ENCODE data around the gene RPL18.
A peak's percentile ranks its signal among the peaks of the same experiment; 100 is the strongest.
"Not testable (repeated sequence)": the region's sequence is repeated elsewhere in the genome, so short reads cannot be mapped to it uniquely, and the experiment has no call there.

The RPL18 gene

DNA sequence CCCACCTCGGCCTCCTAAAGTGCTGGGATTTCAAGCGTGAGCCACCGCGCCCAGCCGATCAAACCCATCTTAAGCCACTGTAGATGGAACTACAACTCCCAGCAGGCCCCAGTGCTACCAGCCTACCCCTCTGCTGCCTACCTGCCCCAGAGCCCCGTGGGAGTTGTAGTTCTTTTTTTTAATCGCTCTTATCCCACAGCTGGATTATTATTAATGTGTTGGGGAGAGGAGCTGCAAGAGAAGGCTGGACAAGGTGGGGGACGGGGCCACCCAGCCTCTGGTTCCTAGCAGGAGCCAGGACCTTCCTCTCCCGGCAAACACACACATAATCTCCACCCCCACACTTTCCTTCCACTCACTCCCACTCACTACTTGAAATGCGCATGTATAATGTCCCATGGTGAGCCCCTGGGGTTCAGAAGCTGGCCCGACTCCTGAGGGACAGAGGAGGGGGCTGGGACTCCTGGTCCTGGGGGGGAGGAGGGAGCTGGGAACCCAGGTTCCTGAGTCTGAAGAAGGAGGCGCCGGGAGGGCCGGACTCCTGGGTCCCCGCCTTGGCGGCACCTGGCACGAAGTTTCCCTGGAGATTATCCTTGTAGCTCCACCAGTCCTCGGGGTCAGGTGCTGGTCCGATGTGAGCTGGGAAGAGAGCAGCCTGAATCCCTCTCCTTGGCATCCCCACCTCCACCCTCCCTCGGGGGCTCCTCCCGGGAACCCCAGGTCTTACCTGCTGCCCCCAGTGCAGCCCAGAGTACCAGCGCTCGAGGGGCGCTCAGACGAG lies 26.1 kb upstream of the RPL18 start:
- DNase-seq = peak in 53 of 56 donors; percentile 21 to 87 (median 70)

DNA sequence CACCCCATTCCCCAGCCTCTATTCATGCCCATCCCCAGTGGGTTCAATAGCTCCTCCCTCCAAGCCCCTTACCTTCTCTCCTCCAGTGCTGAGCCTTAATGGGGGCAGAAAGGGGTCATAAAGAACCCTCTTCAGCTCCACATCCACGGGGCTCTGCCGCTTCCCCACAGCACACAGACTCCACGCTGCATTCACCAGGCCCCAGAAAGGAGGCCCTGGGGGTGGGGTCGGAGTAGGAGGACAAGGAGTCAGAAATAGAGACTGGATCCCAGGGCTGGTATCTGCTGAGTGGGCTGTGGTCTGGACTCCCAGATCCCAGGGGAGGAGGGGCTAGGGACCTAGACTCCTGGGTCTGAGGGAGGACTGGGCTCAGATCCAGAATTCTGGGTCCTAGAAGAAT lies 25.4 kb upstream of the RPL18 start:
- DNase-seq = peak in 2 of 56 donors; percentile 32 to 50

DNA sequence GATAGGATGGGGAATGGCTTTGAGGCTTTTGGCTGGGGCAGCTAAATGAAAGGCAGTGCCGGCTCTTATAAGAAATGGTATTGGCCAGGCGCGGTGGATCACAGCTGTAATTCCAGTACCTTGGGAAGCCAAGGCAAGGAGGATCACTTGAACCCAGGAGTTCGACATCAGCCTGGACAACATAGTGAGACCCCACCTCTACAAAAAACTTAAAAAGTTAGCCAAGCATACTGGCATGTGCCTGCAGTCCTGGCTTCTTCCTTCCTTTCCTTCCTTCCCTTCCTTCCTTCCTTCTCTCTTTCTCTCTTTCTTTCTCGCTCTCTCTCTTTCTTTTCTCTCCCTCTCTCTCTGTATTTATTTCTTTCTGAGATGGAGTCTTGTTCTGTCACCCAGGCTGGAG lies 23.9 kb upstream of the RPL18 start:
- no peak for DNase-seq

DNA sequence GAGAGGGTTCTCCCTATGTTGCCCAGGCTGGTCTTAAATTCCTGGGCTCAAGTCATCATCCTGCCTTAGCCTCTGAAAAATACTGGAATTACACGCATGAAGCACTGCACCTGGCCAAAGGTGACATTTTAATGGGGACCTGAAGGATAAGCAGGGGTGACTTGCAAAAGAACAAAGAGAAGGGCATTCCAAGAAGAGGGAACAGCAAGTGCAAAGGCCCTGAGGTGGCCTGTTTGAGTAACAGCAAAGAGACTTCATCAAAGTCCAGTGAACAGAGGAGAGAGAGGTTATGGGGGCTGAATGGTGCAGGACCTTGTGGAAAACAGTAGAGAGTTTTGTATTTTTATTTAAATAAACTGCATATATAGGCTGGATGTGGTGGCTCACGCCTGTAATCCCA lies 22.9 kb upstream of the RPL18 start:
- no peak for DNase-seq

DNA sequence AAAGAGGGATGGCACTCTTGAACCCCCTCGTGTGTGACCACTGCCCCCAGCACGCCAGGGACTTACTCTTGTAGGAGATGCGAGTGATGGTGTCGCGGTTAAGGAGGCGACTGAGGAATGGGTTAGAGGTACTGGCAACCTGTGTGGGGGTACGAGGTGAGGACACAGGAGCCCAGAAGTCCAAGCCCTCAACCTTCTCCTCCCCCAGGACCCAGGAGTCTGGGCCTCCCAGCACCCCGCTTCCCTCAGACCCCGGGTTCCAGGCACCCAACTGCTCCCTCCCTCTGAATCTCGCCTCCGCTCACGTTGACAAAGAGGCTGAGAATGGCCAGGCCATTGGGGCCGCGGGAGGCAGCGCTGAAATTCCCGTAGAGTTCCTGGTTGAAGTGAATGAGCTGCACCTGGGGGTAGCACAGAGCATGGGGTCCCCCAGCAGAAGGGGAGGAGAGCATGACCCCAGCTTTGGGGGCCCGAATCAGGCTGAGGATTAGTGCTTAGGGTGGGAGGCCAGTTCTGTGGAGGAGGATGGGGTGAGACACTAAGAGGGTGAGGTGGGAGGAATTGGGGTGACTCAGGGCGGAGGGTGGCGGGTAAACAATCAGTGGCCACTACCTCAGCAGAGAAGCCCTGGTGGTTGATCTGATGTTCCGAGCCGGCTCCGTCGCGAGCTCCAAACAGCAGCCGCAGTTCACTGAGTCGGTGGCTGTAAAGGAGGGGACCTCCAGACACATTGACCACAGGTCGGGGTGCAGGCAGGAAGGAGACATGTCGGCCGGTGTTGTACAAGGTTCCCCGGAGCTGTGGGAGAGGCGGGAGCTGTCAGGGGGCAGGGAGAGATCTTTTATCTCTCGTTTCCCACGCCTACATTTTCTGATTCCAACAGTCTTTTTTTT lies 20.8 kb upstream of the RPL18 start:
- no peak for DNase-seq

DNA sequence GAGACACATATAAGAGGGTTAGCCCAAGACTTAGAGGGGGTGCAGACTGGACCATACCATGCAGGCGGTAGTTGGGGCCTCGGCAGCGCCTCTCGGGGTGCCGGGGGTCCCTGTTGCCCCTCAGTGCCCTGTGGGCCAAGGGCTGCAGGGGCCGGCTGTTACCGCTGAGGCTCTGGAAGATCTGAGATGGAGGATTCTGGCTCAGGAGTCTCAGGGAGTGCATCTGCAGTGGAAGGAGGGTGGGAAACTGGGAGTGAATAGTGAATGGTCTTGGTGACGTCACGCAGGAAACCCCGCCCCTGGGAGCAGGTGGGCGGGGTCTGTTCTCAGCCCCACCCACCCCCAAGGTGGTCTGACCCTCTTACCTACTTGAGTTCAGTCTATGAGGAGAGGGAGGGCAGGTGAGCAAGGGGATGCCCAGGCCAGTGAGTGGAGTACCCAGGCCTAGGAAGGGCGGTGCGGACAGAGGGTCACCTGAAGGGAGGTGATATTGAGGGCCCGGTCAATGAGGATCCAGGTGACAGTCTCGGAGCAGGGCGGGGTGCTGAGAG lies 19.9 kb upstream of the RPL18 start:
- peak in 10 of 56 donors; percentile 23 to 61 (median 30) for DNase-seq

DNA sequence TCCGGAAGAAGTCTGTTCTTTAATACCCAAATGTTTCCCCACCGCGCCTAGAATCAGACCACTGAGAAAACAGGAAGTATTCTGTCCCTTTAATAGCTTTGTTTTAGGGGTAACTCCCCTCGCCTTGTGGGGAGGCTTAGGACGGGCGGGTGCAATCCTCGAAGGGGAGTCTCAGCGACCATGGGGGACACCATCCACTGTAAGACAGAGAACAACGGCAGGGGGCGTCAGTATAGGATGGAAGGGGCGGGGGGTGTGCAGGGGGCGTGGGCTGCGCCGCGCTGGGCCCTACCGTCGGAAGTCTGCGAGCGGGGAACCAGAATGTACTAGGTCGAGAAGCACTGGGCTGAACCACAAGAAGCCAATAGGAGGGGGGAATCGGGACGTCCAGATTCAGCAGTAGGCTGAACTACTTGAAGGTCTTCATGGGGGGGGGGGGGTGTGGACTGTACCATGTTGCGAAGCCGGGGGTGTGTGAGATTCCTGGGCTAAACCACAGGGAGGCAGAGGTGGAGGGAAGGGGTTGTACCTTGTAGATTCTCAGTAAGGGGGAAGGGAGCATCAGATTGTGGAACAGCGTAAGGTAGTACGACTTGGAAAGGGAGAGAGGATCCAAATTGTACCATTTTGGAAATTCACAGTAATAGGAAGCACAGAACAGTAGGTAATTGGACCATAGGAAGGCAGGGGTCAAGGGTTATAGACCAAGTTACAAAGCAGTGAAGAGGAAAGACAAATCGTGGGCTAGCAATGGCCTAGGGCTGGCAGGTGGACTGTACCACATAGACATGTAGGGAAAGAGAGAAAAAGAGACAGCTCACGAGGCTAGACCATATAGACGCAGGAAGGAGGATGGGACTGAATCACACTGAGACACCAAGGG lies 19.2 kb upstream of the RPL18 start:
- peak in 55 of 56 donors; percentile 42 to 95 (median 83) for DNase-seq

DNA sequence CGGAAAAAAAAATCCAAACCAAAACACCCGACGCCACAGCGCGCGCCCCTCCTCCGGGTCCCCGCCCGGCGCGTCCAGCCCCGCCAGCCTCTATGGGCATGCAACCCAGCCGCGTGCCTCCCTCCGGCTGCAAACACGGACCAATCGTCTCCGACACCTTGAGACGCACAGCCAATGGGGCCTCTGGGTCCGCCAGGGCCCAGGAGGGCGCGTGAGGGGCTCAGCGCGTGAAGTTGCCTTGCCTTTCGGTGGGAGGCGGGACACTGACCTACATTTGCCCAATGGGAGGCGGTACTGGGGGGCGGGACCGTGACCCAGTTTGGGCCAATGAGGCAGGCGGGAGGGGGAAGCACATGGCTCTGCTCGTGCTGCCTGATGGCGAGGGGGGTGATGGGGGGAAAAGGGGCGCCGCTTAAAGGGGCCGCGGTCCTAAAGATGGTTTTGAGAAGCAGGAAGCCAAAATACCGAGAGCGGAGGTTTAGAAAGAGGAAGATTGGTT lies 18.5 kb upstream of the RPL18 start:
- peak; percentile 48 to 100 (median 99) for DNase-seq

DNA sequence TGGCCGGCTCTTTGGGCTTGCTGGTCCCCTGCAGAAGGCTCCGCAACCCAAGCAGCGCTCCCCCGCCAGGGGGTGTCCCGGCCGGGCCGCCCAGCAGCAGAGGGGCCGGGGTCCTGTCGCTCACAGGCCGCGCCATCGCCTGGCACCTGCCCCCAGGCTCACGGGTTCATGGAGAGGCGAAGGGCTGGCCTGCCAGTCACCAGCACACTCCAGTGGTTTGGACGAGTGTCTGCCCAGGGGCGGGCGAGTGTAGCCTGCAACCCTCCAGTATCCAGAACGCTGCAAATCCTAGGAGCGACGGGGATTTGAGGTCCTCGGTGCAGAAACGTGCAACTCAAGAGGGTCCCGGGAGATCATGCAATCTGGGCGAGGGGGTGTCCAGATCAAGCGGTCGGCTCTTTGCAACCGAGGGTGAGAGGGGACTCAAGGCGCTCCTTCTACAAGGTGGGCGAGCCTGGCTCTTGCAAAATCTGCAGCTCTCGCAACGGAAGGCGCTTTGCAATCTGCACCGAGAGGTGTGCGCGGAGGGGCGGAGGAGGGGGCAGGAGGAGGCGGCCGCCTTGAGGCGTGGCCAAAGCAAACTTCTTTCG lies 18.0 kb upstream of the RPL18 start, which contains the start of gene DBP:
DBP (minus strand) TSS at position 521 of the 590 bp plus-strand sequence; CDS start at position 136, 385 bp downstream.
- DNase-seq = peak in 13 of 56 donors; percentile 41 to 77 (median 67)

DNA sequence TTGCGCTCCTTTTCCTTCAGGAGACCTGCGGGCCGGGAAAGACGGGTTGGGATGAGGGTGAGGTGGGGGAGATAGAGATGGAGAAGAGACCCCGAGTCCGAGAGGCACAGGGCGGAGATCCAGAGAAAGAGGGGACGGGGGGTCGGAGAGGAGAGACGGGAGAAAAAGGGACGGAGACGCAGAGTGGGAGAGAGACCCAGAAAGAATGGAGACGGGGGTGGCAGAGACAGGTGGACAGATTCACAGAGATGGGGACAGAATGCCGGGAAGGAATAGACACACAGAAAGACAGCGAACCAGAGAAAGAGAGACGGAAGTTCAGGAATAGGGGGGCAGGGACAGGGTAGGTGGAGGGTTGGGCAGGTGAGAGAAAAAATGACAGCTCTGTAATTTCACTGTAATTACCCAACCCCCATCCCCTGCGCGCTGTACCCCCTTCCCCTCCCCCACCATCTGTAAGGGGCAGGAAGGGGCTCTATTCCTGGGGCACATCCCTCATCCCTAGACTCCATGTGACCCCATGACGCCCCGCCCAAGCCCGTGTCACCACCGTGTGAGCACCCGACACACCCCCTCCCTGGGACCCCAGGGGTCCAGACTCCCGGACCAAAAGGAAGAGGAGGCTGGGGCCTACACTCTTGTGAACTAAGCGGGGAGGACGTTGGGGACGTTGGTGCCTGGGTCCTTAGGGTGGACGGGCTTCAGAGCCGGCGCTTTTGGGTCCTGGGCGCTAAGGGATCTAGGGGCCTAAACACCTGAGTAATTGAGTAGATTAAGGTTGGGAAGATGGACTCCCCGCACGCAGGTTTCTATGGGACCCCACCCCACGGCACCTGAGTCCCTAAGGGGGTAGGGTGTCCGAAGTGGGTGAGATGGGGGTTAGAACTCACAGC lies 17.2 kb upstream of the RPL18 start:
- peak in 24 of 56 donors; percentile 12 to 68 (median 40) for DNase-seq

DNA sequence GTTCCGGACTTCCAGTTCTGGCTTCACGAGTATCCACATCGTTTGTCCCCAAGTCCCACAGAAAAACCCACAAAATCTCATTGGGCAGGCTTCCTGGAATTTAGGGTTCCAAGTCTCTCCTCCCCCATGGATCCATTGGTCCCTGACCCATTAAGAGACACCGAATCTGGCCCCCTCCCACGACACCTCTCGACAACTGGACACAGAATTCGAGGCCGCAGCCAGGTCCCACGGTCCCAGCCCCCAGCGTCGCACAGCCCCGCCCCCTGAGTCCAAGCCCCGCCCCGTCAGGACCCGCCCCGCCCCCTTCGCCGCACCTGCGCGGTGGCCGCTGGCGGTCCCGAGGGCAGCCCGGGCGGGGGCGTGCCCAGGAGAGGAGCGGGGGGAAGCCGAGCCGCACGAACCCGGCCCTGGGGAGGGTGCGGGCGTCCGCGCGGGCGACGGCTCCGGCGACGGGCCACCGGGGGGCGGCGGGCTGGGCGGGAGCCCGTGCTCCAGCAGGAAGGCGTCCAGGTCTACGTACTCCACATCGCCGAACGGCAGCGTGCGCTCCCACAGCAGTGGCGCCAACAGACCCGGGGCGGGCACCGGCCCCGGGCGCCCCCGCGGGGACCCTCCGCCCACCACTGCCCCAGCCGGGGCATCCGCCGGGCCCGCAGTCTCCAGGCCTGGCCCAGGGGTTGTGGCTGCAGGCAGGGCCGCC lies 16.4 kb upstream of the RPL18 start:
- DNase-seq = peak in 34 of 56 donors; percentile 19 to 78 (median 50)

DNA sequence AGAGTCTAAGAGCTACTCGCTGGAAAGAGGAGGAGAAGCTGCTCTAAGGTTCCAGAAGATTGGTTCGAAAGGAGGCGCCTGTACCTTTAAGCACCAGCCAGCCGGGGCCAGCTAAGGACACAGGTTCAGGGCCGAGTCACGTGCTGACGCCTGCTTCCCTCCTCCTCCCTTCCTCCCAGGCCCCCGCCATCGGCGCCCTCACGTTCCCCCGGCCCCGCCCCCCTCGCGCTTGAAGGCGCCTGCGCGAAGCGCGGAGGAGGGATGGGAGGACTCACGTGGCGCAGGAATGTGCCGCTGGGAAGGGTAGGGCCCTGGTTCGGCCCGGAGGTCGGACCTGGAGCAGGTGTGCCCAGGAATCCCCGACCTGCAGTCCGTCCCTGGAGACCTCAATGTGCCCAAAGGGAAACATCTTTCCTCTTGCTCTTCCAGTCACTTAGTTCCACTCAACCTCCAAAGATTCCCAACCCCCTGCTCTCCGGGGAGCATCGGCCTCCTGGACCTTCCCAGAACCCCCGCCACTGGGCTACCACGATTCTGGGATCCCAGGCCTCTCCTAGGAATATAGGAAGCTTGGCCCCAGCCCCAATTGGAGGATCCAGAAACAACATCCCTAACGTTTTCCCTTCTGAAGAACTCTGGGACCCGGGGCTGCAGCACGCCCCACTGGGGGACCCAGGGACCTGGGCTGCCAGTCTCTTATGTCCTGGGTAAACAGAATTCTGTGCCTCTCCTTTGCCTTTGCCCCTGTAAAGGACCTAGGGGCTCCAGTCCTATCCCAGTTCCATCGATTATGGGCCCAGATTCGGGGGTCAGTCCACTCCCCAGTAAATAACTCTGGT lies 15.7 kb upstream of the RPL18 start:
- DNase-seq = peak in 55 of 56 donors; percentile 61 to 94 (median 86)

DNA sequence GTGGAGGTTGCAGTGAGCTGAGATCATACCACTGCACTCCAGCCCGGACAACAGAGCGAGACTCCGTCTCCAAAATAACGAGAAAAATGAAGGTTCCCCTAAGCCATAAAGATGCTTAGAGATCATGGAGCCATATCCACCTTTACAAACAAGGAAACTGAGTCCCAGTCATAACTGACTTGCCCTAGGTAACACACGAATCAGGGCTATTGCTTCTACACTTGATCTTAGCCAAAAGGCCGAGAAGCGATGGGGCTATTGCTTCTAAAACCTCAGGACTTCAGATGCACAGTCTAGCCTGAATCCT lies 15.0 kb upstream of the RPL18 start:
- DNase-seq = no peak

DNA sequence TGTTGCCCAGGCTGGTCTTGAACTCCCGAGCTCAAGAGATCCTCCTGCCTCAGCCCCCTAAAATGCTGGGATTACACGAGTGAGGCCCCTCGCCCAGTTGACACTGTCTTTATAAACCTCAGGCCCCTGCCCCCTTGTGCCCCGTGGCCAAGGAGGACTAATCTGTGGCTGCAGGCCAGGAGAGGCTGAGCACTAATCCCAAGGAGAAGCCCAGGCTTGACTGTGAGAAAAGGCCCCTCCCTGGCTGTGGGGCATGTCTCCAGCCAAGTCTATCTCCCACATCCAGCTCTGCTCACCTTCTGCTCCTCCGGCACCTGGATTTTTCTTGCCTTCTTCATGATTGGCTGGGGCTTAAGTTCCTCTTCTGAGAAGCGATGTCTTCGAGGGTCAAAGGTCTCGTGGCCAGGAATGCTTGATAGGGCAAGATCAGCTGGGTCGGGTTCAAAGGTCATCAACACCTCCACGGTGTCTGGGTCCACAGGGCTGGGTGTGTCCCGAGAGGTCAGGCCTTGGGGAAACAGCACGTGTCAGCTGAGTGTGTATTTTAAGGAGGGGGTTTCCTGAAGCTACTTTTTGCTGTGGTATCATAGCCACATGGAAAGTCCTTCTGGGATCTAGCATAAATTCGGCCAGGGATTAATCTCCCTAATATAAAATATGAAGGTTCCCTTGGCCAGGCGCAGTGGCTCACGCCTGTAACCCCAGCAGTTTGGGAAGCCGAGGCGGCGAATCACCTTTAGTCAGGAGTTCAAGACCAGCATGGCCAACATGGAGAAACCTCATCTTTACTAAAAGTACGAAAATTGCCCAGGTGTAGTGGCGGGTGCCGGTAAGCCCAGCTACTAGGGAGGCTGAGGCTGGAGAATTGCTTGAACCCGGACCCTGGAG lies 14.4 kb upstream of the RPL18 start:
- no peak for DNase-seq

DNA sequence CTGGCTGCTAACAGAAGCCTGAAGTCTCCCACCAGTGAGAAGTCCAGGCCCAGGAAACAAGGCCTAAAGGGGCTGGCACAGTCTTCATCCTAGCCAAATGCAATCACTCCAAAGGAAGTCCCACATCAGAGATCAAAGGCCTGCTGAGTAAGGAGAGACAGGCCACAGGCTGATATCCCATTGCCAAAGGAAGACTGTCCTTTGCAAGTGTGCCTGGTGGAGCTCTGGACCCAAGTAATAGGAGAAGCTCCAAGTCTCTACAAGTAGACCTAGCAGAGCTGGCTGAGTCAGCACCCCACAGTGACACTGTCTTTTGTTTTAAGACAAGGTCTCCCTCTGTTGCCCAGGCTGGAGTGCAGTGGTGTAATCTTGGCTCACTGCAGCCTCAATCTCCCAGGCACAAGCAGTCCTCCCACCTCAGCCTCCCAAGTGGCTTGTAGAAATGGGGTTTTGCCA lies 13.7 kb upstream of the RPL18 start:
- DNase-seq = no peak

DNA sequence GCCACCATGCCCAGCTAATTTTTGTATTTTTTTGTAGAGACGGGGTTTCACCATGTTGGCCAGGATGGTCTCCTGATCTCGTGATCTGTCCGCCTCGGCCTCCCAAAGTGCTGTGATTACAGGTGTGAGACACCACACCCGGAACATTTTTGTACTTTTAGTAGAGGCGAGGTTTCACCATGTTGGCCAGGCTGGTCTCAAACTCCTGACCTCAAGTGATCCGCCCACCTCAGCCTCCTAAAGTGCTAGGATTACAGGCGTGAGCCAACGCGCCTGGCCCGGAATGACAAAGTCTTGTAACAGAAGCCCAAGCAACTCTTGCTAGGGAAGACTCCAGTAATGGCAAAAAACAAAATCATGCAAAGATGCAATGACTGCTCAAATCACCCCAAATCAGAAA lies 13.3 kb upstream of the RPL18 start:
- DNase-seq = not testable (repeated sequence)

DNA sequence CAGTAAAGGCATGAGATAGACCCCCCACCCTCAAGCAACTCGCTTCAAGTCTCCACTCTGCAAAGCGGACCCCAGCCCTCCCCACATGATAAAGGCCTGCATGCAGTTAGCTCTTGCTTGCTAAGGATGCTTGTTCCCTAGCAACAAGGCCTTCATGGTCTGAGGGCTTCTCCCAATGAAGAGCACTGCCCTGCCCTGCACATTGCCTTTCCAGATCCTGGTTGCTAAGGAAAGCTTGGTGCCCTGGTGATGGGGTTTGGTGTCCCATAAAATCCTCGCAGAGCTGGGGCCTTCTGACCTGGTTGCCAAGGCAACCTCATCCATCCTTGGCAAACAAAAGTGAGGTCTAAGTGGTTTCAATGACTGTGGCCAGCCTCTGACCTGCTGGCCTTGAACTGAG lies 12.2 kb upstream of the RPL18 start:
- no peak for DNase-seq
